Hepatic stellate cell (primary cell): ENCODE results near the gene TTC28.

Experiments
- DNase-seq: peaks from one replicate; pipeline ENCODE4 v3.0.0; 2011; ENCODE audit warnings: low spot score

TTC28 gene

DNA sequence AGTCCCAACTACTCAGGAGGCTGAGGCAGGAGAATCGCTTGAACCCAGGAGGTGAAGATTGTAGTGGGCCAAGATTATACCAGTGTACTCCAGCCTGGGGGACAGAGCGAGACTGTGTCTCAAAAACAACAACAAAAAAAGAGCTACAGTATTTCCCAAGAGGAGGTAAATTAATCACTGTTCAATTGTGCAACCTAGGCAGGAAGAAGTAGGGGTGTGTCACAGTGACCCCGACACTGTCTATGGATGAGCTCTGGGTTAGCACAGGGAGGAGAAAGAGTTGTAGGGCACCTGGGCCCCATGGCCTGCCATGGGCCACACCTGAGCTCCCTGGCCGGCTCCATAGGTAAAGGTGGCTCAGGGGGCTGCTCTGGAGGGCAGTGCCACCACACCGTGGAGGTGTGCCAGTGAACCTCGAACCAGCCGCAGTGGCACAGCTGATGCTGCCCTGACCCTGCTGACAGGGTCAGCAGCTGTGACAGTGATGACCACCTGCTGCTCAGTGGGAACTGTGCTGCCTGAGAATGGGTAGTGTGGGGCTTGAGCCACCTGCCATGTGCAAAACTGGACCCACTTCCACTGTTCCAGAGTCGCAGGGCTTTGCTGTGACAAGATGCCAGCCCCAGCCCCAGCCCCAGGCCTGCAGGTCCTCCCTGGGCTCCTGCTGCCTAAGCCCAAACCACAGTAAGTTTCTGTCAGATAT, 676.6 kb downstream of the TTC28 start:
- DNase-seq = no peak

DNA sequence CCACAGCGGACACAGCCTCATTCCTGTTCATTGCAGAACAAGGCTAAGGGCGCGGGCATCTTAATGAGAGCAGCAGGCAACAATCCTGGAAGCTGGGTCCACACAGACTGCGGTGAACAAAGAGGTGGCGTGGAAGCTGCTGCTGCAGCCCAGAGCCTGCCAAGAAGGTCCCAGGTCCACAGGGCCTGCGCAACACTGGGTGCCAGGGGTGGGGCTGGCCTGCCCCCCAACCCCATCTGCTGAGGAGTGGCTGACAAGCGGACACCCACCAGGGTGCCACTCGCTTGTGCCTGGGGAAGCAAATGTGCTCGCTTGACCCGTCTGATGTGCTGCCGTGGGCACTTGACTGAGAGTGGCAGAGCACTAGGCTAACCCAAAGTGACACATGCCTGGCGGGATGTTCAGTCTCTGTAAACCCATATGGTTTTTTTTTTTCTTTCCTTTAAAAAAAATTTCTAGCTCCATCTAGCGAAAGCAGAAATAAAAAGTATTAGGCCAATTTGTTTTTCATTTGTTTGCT, 677.4 kb downstream of the TTC28 start:
- no peak for DNase-seq

DNA sequence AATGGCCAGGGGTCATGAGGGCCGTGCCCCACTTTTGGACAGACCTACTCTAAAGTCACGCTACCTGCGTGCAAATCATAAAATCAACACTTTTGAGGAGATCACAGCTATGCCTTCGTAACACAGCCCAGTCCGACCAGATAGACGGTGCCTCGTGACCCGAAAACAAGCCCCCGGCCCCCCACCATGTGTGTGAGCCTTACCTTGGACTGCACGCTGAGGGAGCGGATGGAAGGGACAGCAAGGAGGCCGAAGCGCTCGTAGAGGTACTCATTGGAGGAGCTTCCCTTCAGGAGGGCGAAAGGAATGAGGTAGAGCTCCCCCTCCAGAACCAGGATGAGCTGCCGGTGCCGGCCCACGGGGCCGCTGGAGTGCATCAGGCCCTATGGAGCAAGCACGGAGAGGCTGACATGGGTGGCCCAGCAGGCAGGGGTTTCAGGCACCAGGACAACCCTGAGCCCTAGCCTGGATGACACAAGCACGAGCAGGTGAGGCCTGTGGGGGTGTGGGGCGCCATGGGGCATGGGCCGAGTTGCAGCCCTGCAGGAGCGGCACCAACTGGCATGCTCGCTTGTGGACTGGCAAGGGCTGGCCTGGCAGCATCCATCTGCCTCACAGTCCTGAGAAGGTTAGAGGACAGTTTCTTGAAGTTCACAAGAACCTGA, 678.3 kb downstream of the TTC28 start:
- no peak for DNase-seq

DNA sequence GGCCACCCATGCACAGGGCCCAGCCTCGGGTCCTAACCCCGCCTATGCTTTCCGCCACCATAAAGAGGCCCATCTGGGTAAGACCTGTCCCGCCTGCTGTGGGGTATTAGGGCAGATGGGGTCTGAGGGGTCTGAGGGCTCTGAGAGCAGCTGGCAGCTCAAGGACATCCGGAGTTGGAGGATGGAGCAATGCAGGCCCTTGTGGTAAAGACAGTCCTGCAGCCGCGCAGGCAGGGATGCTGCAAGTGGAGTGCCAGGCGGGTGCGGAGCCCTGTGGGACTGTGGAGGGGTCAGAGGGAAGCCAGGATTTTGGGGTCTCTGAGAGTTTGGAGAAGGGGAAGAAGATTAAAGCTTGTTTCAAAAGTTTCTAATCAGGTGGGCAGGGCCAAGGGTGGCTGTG, 679.3 kb downstream of the TTC28 start:
- DNase-seq = no peak

DNA sequence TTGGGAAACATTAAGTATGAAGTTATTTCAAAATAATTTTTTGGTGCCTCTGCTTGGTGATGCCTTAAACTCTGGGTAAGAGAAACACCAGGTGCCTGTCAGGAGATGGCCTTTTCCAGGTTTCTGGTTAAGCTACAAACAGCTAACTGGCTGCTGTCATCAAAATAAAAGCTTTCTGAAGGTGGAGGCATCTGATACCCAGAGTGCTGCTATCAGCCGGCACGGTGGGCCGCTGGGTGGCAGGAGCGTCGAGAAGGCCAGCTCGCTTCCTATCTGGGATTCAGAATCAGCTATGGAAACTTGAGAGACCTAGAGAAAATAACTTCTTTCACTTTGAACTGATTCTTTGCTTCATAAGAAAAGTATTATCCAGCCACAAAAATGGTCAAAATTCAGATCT, 679.8 kb downstream of the TTC28 start:
- DNase-seq = no peak

DNA sequence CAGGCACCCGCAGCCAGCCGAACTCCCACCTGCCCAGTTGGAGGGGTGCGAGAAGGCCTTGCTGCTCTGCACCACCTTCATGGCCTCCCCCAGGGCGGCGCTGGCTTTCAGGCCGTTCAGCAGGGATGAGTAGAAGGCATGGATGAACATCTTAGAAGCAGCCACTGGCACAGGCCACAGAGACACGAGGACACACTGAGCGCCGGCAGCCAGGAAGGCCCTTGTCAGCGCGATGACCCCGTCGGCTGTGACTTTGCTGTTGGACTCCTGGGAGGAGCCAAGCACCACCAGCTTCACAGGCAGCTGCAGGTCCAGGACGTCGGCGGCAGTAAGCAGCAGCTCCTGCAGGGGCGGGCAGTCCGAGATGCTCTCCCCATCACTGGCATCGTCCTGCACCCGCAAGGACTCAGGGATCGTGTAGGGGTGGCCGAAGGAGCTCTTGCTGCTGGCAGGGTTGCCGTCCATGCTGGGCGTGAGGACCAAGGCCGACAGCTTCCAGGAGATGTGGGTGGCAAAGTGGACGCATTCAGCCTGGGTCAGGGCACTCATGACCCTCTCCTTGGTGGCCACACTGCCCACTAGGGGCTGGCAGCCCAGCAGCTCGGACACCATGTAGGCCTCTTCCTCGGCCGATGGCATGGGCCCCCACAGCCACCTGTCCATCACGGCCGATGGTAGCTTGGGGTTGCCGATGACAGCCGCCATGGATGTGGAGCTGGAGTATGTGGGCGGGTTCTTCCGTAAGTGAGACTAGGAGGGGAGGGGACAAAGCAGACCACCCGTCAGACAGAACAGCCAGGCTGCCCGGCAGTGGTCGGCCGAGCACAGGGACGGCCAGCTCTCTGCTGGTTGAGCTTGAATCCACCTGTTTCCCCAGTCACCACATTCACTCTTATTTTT, 680.9 kb downstream of the TTC28 start:
- DNase-seq = no peak

DNA sequence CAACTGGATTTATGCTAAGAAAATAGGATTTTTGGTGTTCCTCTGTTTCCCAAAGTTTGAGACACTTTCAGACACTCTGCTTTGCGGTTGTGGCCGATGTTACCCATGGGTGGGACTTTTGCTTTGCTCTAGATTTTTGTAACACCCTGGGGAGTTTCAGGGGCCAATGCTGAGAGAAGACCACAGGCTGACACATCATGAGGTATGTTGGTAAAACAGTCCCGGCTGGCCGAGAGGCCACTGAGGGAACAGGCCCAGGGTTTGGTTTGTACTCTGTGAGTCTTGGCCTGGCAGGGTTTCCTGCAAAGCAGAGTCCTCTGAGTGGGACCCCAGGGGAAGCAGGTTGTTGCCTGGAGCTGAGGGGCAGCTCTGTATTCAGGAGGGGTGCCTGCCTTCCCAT, 682.1 kb downstream of the TTC28 start:
- DNase-seq = peak; percentile 73

DNA sequence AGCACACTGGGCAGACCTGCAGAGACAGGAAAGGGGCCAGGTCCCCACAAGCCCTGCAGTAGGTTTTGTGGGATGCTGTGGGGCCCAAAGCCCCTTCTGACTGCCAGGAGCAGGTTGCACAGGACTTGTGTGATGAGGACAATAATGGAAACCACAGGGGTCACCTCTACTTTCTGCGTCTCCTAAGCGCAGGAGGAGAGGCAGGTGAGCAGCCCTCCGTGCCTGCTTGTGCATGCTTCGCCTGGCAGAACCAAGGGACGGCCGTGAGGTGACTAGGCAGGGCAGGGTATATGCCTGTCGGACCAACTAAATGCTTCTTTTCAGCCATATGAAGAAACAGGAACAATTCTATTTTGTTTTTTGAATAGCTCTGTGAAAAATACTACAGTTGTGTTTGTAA, 682.7 kb downstream of the TTC28 start:
- DNase-seq = no peak

DNA sequence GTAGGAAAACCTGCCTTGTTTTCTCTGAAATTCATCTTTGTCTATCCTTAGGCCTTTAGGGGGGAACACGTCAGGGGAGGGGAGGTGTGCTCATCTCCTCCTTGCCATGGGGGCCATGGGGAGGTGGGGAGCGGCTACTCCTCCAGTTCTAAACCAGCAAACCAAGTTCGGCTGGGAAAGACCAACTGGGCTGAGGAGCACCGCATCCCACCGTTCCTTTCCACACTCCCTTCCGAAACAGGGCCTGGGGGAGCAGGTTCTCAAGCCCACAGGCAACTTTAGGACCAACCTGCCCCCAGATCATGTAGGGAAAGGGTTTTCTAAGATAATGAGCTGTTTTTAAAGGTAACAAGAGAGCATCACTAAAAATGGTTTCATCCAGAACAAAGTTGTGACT, 683.1 kb downstream of the TTC28 start:
- no peak for DNase-seq

DNA sequence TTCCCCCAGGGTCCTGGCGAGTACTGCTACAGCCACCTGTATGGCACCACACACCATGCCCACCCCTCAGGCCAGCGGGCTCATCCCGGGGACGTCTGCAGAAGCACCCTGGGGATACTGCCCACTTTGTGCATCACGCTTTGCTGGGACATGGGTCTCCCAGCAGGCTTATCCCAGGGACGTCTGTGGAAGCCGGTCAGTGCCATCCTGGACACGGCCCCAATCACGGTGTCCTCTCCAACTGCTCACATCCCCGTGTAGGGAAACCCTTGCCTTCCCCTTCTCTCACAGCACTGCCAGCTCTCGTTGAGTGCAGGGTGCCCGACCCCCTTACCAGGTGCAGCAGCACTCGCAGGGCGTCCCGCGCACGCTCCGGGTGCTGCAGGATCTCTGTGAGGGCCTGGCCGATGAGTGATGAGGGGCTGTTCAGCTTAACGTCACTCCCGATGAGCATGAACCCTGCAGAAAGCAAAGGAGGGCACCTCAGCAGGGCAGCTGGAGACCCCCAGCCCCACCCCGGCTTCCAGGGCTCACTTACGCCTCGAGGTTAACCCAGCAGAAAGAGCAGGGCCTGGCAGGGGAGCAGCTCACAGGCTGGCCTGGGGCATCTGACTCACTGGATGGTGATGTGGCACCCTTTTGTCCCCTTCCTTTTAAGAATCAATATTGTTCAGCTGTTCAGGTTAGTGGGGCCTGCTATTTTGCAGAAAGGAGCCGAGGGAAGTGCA, 683.7 kb downstream of the TTC28 start:
- no peak for DNase-seq

DNA sequence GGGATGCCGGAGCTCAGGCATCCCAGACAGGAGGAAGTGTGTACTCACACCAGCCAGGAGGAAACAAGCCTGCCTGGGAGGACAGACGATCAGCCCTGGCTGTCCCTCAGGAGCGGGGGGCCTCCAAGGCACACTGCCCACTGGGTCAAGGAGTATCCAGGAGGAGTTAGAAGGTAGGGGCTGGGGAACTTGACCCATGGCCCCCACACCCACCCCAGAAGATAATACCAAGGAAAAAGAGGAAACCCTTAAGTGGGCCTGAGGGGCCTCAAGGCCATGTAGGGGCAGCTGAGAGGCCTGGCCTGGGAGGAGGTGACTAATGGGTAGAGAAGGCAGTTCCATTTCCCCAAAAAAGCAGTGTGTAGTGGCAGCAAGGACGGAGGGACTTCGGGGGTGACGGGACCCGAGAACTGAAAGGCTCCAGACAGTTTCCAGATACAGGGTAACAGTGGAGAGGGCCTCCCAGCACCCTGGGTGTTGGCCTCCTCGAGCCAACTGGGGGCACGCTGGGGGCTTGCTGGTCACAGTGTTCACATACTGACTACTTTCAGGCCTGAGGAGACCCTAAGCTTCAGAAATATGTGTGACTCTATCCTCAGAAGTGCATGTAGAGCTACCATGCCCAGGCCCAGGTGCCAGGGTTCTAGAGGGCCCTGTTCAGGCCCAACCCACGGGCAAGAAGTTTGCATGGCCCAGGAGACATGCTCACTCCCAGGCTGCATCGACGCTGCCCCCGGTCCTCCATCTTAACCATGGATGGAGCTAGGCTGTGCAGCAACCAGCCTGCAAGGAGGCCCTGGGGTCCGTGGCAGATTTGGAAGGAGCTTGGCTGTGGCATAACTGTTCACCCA, 684.9 kb downstream of the TTC28 start:
- no peak for DNase-seq

DNA sequence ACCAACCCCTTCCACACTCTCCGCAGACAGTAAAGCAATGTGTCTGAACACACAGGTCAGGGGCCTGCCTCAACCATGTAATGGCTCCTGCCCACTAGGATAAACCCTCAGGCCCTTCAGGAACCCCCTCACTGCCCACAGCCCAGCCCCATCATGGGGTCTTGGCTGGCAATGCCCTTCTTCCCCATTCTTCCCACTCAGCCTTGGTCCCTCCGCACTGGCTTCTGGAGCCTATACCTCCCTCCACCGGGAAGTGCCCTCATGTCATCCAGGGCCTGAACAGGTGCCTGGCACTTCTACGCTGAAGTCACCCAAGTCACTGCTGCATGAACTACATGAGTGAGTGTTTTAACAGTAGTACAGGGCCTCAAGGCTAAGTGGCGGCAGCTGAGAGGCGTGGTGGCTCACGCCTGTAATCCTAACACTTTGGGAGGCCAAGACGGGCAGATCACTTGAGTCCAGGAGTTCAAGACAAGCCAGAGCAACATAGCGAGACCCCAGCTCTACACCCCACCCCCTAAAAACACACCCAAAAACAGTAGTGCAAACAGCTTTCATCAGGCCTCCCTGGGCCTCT, 685.8 kb downstream of the TTC28 start:
- no peak for DNase-seq

DNA sequence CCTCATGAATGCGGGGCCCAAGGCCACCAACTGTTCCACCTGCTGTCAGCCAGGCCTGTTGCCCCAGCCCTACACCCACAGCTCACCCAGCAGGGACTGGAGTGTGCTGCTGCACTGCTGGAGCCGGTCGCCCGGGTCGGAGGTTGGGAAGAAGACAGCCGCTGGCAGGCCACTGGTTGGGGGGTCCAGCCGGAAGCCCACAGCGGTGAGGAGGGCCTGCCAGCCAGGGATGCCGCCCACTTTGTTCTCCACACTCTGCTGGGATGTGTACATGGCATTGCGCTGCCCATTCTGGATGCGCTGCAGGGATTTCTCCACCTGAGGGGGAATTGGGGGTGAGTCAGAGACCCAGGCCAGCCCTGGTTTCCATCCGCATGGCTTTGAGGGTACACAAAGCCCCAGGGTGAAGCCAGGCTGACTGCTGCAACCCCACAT, 686.4 kb downstream of the TTC28 start:
- DNase-seq = no peak

DNA sequence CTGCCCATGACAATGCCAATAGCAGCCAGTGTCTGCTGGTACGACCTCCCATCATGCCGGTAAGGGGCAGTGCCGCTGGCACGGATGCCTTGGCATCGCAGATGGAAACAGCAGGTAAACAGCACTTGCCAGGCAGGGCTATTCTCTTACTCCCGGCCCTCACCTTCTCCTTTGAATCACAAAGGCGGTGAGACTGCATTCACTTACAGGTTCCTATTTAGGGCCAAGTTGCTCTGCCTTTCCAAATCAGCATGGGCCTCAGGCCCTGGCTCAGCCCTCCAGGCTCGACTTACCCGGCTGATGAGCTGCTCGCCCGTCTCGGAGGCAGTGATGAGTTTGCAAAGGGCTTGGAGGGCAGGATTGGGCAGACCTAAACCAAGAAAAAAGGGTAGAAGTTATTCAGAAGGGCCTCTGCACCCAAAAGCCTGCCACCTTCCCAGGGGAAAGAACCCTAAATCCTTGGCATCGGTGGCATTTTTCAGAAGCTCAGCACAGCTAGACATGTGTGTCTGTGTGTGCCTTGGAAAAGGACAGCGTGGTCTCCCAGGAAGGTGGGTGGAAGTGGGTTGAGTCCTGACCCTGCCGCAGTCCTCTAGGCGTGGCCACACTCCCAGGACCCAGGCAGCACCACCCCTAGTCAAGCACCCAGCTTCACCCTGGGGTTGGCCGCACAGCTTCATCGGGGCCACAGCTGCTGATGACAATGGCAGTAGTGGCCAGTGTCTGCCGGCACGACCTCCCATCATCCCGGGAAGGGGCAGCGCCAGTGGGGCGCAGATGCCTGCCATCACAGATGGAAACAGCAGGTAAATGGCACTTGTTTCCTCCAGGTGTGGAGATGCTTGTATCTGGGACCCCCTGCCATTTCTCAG, 687.1 kb downstream of the TTC28 start:
- no peak for DNase-seq

DNA sequence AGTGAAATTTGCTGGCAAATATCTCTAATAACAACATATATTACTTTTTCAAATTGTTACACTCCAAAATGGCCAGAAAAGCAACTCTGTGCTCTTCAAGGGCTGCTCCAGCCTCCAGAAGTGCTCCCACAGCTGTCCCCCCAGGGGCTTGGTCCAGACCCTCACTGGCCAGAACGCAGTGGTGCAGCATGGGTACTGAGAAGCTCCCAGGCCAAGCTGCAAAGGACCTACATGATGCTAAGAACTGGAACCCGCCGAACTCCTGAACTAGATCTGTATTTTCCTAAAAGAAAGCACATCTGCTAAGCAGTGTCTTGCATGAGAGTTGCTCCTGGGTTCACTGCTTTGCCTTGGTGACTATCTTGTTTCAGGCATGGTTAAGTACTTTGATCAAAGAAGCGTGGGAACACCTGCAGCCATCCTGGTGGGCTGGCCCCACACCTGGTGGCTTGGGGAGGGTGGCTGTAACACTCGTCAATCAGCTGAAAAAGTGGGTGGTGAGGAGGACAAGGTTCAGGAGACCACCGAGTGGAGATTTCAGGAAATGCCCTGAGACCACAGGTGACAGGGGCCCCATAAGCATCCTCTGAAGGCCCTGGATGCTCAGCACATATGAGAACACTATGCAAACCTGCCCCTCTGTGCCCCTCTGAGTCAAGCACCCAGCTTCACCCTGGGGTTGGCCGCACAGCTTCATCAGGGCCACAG, 687.9 kb downstream of the TTC28 start:
- no peak for DNase-seq

DNA sequence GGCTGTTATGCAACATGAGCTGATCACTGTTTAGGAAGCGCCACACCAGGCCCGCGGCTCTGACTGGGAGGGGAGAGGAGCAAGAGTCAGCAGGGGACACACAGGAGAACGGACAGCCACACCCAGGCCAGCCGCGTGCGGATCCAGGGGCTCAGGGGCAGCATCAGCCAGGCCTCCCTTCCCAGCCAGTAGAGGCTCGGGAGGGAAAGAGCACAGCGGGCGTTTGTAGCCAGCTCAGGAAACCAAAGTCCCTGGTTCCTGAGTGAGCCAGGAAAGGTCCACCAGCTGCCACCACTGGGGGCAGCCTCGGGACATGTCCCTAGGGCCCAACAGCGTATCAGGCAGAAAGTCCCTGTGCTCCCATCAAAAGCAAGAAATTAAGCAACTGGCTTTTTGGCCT, 688.8 kb downstream of the TTC28 start:
- DNase-seq = peak; percentile 83

DNA sequence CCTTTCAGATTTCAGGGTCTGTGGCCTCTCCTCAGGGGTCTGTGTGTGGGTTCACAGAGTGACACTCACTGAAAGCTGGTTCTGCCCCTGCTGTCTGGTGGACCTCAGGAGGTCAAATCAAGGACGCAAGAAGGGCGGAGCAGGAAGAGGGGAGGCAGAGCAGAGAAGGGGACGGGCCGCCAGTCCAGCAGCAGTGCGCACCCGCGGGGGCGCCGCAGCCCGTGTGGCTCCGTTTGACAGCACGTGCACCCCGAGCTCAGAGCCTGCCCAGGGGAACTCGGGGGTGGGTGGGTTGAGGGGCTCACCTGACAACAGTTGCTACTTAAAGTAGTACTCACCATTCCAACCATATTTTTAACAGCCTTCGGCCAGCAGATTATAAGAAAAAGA, 689.2 kb downstream of the TTC28 start:
- DNase-seq = no peak

DNA sequence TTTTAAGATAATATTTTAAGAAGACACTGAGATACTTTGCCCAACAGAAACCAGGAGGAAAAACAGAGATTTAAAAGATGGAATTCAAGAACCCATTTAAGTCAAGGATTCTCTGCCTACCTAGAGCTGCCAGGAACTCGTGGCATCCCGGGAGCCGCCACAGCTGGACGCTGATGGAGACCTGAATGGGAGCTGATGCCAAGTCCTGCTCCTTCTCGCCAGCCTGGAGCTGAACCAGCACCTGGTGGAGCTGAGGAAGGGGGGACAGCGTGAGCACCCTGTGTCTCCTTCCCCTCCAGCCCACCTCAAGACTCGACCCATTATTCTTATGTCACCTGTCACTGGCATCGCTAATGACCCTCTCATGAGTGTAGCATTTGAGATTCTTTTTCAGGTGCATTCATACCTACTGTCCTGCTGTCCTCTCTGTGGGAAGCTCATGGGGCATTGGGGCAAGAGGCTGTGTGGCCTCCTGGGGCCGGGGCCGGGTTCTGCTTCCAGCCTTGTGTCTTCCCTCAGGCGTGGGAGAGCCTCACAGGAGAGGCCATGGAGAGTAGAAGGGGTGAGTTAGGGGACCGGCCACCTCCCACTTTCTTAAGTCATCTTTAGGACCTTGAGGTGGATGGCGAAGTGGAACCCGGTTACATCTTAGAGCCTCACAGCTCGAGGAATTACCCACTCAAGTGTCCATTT, 689.7 kb downstream of the TTC28 start:
- DNase-seq = no peak
